DMS153 treated with DMSO at 0.1 percent for 48 hours (cell line): Measurements from ENCODE around the gene DNMT3A.

ENCODE experiments used
- DNase-seq: peaks from one replicate; lab custom pipeline; 2025; ENCODE audit not compliant: unreplicated experiment; lab: John Stamatoyannopoulos, UW

DNMT3A gene

GRCh38 chr2:25328152-25329085 lies 13.3 kb downstream of the DNMT3A start:
- no peak for DNase-seq

GRCh38 chr2:25326326-25327013 lies 15.3 kb downstream of the DNMT3A start:
- no peak for DNase-seq

- DNase-seq = no peak
Measured at GRCh38 chr2:25324905-25325592, 16.7 kb downstream of the DNMT3A start.

GRCh38 chr2:25324251-25324650 lies 17.5 kb downstream of the DNMT3A start:
- no peak for DNase-seq

GRCh38 chr2:25323610-25324189 lies 18.0 kb downstream of the DNMT3A start:
- DNase-seq = no peak

DNA sequence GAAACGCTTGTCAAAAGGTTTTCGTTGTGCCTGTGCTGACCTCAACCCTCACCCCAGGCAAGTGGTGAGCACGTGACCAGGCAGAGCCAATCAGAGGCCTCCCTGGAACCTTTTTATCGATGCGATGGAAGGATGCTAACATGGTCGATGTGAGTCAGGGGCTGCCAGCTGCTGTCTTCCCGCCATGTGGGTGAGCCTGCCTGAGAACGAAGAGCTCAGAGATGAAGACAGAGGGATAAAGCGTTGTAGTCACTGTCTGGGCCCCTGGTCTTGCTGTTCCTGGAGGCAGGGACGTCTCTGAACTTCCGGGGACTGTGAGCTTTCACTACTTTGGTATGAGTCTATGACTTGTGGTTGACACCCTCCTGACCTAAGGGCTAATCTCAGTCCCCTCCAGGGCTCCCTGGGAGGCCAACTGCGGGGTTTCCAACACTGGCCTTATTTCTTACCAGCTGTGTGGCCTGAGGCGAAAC lies 18.6 kb downstream of the DNMT3A start:
- DNase-seq = no peak

GRCh38 chr2:25322312-25322711 lies 19.4 kb downstream of the DNMT3A start:
- DNase-seq = no peak

GRCh38 chr2:25320077-25320476 lies 21.6 kb downstream of the DNMT3A start:
- no peak for DNase-seq

DNA sequence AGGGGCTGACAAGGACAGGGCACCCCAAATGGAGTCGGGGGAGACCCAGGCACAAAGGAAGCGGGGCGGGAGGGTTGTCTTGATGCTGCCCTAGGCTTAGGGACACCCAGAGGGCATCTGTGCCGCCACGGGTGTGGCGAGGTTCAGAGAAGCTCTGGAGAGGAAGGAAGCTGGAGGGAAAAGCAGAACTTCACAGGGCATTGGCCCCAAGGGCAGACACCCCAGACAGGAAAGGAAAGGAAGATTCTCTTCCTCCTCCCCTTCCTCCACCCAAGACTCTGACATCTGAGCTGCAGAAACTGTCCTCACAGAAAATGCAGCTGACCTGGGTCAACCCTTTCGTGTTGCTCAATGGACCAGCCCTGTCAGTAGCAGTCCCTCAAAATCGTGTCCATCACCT lies 25.6 kb downstream of the DNMT3A start:
- DNase-seq = no peak

GRCh38 chr2:25315316-25315680 lies 26.4 kb downstream of the DNMT3A start:
- no peak for DNase-seq

GRCh38 chr2:25314514-25315315 lies 27.0 kb downstream of the DNMT3A start:
- no peak for DNase-seq

GRCh38 chr2:25313711-25314513 lies 27.8 kb downstream of the DNMT3A start:
- DNase-seq = no peak

DNA sequence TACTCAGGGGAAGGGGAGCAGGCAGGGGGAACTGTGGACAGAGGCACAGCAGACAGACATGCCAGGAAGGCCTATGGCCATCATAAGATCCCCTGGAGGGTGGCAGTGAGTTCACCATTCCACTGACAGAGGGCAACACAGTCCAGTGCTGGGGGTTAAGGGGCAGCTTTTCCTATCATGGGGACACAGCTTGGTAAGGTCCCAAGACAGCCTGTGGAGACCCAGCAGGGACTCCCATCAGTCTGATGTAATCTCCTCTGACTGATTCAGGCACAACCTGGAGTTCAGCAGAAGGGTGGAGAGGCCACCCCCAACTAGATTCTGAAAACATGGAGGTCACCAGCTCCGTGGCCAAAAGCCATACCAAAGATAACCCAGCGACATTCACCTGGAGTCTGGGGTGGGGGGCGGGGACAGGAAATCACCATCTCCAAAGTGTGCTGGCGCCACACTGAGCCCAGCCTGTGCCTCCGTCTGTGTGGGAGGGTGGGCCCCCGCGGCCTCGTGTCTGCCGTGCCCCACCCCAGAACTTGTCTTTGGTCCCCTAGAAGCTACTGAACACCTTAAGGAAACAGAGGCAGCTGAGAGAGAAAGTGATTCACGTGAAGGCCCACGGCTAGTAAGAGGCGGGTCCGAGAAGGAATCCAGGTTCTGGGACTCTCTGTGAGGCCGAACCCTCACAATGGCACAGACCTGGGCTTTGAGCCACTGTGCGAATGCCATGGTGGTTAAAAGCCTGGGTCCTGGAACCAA lies 28.6 kb downstream of the DNMT3A start:
- no peak for DNase-seq

- DNase-seq = no peak
Measured at GRCh38 chr2:25311865-25312575, 29.7 kb downstream of the DNMT3A start.

- peak; percentile 95 for DNase-seq
Measured at GRCh38 chr2:25310965-25311864, 30.5 kb downstream of the DNMT3A start.

GRCh38 chr2:25310709-25310964 lies 31.1 kb downstream of the DNMT3A start:
- peak; percentile 76 for DNase-seq

- peak; percentile 19 for DNase-seq
Measured at GRCh38 chr2:25309402-25309801, 32.3 kb downstream of the DNMT3A start.

DNA sequence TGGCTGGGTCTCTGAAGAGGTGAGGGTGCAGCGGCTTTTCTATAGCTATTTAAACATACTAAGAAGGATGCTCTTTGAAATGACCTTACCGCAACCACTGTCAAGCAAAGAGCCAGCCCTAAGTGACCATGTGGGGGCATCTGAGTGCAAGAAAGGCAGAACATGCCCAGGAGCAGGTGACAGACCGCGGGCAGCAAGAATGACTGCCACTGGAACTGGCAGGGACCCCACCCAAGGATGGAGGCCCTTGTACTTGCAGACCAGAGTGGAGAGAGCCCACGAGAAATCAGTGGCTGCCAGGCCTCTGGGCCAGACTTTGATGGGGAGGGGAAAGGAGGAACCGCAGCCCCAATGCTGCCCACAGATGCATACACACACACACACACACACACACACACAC lies 33.1 kb downstream of the DNMT3A start:
- DNase-seq = no peak
